NCI-H460 (cell line): ENCODE data around the gene LIM2. TPM values are rescaled to one million over a fixed set of nuclear protein-coding genes. Genes with fewer than 3 reads are reported as not detected.
"Not testable (repeated sequence)": the region's sequence is repeated elsewhere in the genome, so short reads cannot be mapped to it uniquely, and the experiment has no call there.

ENCODE experiments used
- DNase-seq: peaks from one replicate; pipeline ENCODE4 v3.0.0-alpha.2; 2016; ENCODE audit warnings: low read depth; ENCODE audit errors: extremely low read depth
- total RNA-seq: library from RNA; depleted of rRNA; stranded (reverse); fragments of >200 nt; shearing (Covaris generic); gene quantifications from 2 replicates; pipeline ENCODE4 v1.2.3, GENCODE V29; 2014

The LIM2 gene
- total RNA-seq, 1 experiment from 2014 or later: not detected

GRCh38 chr19:51397453-51397852 lies 9.7 kb upstream of the LIM2 start:
- DNase-seq: not testable (repeated sequence)

- no peak for DNase-seq
Observed at GRCh38 chr19:51396175-51396574, 8.4 kb upstream of the LIM2 start.

GRCh38 chr19:51394050-51394836 lies 6.5 kb upstream of the LIM2 start:
- peak; percentile 97 for DNase-seq

- DNase-seq: no peak
Observed at GRCh38 chr19:51392701-51393100, 4.9 kb upstream of the LIM2 start.

- no peak for DNase-seq
Observed at GRCh38 chr19:51391073-51391611, 3.4 kb upstream of the LIM2 start.

- no peak for DNase-seq
Observed at GRCh38 chr19:51389143-51389542, 1.4 kb upstream of the LIM2 start.

GRCh38 chr19:51386882-51387520 lies 773 bp downstream of the LIM2 start:
- DNase-seq: no peak

GRCh38 chr19:51382004-51382403 lies 5.8 kb downstream of the LIM2 start:
- no peak for DNase-seq

GRCh38 chr19:51380379-51380778 lies 7.4 kb downstream of the LIM2 start:
- DNase-seq: no peak

- DNase-seq: no peak
Observed at GRCh38 chr19:51377422-51377821, 10.4 kb downstream of the LIM2 start.

- DNase-seq: no peak
Observed at GRCh38 chr19:51375504-51376221, 12.1 kb downstream of the LIM2 start.

GRCh38 chr19:51372649-51373504 lies 14.9 kb downstream of the LIM2 start, which contains the start of gene NKG7:
TSS of gene NKG7 (minus strand) at chr19:51372654. CDS start at chr19:51372535, 119 bp downstream.
- no peak for DNase-seq

GRCh38 chr19:51372021-51372648 lies 15.6 kb downstream of the LIM2 start:
- no peak for DNase-seq

GRCh38 chr19:51371186-51371690 lies 16.5 kb downstream of the LIM2 start:
- DNase-seq: no peak

GRCh38 chr19:51370230-51370629 lies 17.5 kb downstream of the LIM2 start:
- no peak for DNase-seq

GRCh38 chr19:51368366-51369282 lies 19.1 kb downstream of the LIM2 start, which contains the start of gene CLDND2:
TSS of gene CLDND2 (minus strand) at chr19:51369003. CDS start at chr19:51368577, 426 bp downstream.
- no peak for DNase-seq

- DNase-seq: peak; percentile 95
Observed at GRCh38 chr19:51367565-51368365, 20.0 kb downstream of the LIM2 start.

GRCh38 chr19:51367255-51367564 lies 20.6 kb downstream of the LIM2 start:
- no peak for DNase-seq
